NB4 (cell line): ENCODE results near the gene TEAD1.

Source experiments
- DNase-seq: peaks from one replicate; pipeline ENCODE4 v3.0.0; 2010; ENCODE audit warnings: low read depth
- H3K4me3 ChIP-seq: one replicate; pipeline ENCODE4 v1.5.1; 2011; ENCODE audit warnings: mild to moderate bottlenecking, low read depth, low read length, moderate library complexity
- MYC ChIP-seq: IDR thresholded peaks from 2 replicates; pipeline ENCODE4 v1.6.1; 2011; ENCODE audit warnings: low read depth, low read length
- POLR2A ChIP-seq: IDR thresholded peaks from 2 replicates; pipeline ENCODE4 v1.6.1; 2011; ENCODE audit warnings: mild to moderate bottlenecking; ENCODE audit not compliant: insufficient read length; ENCODE audit errors: extremely low read depth
- TF ChIP-seq, protein P1 (sequence below): IDR thresholded peaks from 2 replicates; pipeline ENCODE4 v1.6.1; 2011; ENCODE audit warnings: low read depth, low read length
- TF ChIP-seq, protein P2 (sequence below): IDR thresholded peaks from one replicate; pipeline ENCODE4 v1.5.1; 2012; ENCODE audit warnings: low read depth, low read length

TEAD1 gene

DNA sequence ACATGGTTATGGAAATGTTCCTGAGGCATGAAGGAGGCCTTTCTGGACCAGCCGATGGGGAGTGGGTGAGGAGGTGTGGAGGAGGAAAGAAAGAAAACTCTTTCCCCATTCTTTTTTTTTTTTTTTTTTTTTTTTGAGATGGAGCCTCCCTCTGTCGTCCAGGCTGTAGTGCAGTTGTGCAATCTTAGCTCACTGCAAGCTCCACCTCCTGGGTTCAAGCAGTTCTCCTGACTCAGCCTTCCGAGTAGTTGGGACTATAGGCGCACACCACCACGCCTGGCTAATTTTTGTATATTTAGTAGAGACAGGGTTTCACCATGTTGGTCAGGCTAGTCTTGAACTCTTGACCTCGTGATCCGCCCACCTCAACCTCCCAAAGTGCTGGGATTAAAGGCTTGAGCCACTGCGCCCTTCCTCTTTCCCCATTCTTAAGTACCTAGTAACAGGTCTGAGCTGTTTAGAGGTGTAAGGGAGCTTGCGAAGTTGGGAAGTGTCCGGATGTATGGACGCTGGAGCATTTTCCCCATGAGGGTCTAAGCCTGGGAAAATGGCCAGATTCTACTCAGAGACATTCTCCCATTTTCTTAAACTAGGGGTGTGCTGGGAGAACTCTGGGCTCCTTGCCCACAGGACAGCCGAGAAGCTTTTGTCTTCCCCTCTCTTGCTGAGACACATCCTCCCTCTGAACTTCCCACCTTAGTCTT lies 135.8 kb downstream of the TEAD1 start:
- DNase-seq: peak; percentile 8
- H3K4me3 ChIP-seq: no peak overlapping the region
- TF ChIP-seq, protein P1, sequence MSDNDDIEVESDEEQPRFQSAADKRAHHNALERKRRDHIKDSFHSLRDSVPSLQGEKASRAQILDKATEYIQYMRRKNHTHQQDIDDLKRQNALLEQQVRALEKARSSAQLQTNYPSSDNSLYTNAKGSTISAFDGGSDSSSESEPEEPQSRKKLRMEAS: no peak
- TF ChIP-seq, protein P2, sequence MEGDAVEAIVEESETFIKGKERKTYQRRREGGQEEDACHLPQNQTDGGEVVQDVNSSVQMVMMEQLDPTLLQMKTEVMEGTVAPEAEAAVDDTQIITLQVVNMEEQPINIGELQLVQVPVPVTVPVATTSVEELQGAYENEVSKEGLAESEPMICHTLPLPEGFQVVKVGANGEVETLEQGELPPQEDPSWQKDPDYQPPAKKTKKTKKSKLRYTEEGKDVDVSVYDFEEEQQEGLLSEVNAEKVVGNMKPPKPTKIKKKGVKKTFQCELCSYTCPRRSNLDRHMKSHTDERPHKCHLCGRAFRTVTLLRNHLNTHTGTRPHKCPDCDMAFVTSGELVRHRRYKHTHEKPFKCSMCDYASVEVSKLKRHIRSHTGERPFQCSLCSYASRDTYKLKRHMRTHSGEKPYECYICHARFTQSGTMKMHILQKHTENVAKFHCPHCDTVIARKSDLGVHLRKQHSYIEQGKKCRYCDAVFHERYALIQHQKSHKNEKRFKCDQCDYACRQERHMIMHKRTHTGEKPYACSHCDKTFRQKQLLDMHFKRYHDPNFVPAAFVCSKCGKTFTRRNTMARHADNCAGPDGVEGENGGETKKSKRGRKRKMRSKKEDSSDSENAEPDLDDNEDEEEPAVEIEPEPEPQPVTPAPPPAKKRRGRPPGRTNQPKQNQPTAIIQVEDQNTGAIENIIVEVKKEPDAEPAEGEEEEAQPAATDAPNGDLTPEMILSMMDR: no peak
- TF ChIP-seq POLR2A (no peak), MYC (no peak)

DNA sequence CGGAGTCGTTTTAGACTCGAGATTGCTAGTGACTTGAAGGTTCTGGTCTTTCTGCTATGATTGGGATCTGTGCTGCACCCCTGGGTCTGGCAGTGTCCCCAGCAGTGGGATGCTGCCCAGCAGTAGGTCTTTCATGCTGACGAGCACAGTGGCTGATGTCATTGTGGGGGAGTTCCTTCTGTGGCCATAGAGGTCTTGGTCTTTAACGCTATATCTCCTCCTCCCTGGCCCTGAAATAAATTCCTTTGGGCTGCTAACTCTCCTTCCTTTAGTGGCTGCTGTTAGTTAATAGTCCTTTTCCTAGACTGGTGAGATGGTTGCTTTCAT lies 136.3 kb downstream of the TEAD1 start:
- DNase-seq: no peak
- no peak for TF ChIP-seq POLR2A
- TF ChIP-seq, protein P2: no peak
- no peak for TF ChIP-seq MYC
- TF ChIP-seq, protein P1: no peak
- H3K4me3 ChIP-seq: no peak overlapping the region

DNA sequence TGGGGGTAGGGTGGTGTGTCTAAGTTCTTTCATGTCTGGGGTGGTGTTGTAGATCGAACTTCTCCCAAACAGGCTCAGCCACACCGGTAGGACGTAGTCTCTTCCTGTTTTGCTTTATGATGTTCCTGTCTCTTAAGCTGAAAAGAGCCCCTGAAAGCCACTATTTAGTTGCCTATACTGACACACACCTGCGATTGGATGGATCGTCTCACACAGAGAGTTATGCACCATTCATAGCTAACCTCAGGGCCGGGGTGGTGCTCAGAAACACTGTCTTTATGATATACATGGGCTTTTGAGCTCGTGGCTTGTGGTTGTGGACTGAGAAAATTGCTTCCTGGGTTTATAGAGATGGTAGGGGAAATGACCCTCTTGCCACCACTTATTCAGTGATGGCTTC lies 137.6 kb downstream of the TEAD1 start:
- no peak for DNase-seq
- TF ChIP-seq, protein P1: no peak
- TF ChIP-seq POLR2A (no peak), MYC (no peak)
- TF ChIP-seq, protein P2: no peak

DNA sequence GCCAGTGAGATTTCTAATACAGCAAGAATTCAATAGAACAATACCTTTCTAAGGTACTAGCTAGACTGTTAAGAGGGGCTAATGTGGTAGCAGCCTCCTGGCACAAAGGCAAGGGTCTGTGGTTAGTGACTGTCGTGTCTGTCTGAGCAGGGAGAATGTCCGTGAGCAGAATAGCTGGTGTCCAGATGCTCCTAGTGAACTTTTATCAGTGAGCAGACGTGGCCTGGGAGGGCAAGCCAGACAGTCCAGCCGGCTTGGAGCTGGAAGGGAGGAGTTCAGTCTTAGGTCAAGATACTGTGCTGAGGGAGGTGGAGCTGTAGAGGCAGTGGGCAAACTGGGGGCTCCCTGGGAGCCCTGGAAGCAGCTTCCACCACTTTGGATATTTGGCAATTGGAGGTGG lies 138.6 kb downstream of the TEAD1 start:
- H3K4me3 ChIP-seq: no peak overlapping the region
- TF ChIP-seq, protein P1: no peak
- TF ChIP-seq POLR2A: no peak
- no peak for TF ChIP-seq MYC
- TF ChIP-seq, protein P2: no peak
- no peak for DNase-seq

More for the DNA sequence above, 137.6 kb downstream of the TEAD1 start:
- no peak overlapping the region for H3K4me3 ChIP-seq

DNA sequence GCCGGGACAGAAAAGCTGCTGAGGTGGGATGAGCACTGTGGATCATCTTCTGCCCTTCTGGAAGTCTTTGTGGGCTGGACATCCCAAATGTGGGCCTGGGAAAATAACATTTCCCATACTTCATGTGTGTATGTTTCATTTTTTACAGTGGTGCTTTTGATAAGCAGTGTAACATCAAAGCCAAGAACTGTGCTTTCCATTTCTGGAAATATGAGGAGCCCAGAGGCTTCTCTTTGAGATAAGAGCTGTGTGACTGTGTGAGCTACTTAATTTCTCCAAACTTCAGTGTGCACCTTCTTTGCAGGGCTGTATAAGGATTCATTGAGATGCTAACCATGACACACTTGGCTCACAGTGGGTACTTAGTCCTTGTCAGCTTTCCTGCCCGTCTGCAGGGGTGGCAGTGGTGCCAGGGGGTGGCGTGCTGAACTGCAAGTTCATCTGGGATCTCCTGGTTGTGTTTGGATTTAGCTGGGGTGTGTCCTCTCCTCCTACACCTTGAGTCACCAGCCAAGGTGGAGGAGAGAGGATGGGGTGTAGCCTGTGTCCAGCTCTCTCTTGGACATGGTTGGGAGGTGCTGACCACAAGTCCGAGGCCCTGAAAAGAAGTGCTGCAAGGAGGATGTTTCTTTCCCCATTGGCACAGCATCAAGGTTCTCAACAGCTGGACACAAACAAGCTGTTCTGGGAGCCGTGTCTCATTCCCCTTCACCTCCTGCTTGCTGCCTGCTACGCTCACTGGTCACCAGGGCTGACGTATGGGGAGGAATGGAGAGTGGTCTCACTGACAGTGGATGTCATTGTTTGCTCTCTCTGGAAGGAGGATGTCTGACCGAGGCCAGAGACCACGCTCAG lies 139.4 kb downstream of the TEAD1 start:
- DNase-seq: no peak
- TF ChIP-seq, protein P1: no peak
- TF ChIP-seq POLR2A: no peak
- TF ChIP-seq, protein P2: no peak
- no peak for TF ChIP-seq MYC
- H3K4me3 ChIP-seq: no peak overlapping the region
